ENCODE results near the gene DSE. TPM values are rescaled to one million over a fixed set of nuclear protein-coding genes. Genes with fewer than 3 reads are reported as not detected.

The DSE gene
- polyA plus RNA-seq, 1 donor = 31.4 TPM

GRCh38 chr6:116476002-116476678, 105.4 kb downstream of the DSE start:
- DNase-seq (ENCODE audit: low read depth) = no peak

- no peak for DNase-seq (ENCODE audit: low read depth)
Observed at GRCh38 chr6:116482780-116483179, 112.0 kb downstream of the DSE start.

- no peak for DNase-seq (ENCODE audit: low read depth)
Observed at GRCh38 chr6:116483616-116484015, 112.9 kb downstream of the DSE start.

- no peak for DNase-seq (ENCODE audit: low read depth)
Observed at GRCh38 chr6:116485559-116486184, 114.9 kb downstream of the DSE start.

GRCh38 chr6:116491610-116492330, 121.0 kb downstream of the DSE start:
- DNase-seq (ENCODE audit: low read depth) = no peak

- DNase-seq (ENCODE audit: low read depth) = no peak
Observed at GRCh38 chr6:116492331-116493067, 121.8 kb downstream of the DSE start.

Other genes starting within 250 kb of the DSE start
- gene COL10A1, start 244.8 kb upstream of the DSE start, polyA plus RNA-seq (ENCODE audit: insufficient read length) = 0.35 TPM
- 15.1 TPM for gene TSPYL4, start 116.9 kb upstream of the DSE start, polyA plus RNA-seq (ENCODE audit: insufficient read length)
- 51.5 TPM for gene TSPYL1, start 91.0 kb upstream of the DSE start, polyA plus RNA-seq (ENCODE audit: insufficient read length)
- gene CALHM6, start 90.4 kb downstream of the DSE start, polyA plus RNA-seq (ENCODE audit: insufficient read length) = 1.5 TPM
- gene CALHM5, start 140.7 kb downstream of the DSE start, polyA plus RNA-seq (ENCODE audit: insufficient read length) = 1.9 TPM
- 0.09 TPM for gene TRAPPC3L, start 174.7 kb downstream of the DSE start, polyA plus RNA-seq (ENCODE audit: insufficient read length)
- not detected for gene CALHM4, start 182.8 kb downstream of the DSE start, polyA plus RNA-seq (ENCODE audit: insufficient read length)
- gene RWDD1, start 200.6 kb downstream of the DSE start, polyA plus RNA-seq (ENCODE audit: insufficient read length) = 54.1 TPM
- 0.52 TPM for gene RSPH4A, start 245.5 kb downstream of the DSE start, polyA plus RNA-seq (ENCODE audit: insufficient read length)